BJ (cell line): ENCODE data around the gene PKP3. TPM values are rescaled to one million over a fixed set of nuclear protein-coding genes. Genes with fewer than 3 reads are reported as not detected.

ENCODE experiments used
- CTCF ChIA-PET: fragments of 350-600 bp; formaldehyde crosslinking; extraction: SDS; loops from one replicate; lab custom pipeline; 2021; ENCODE audit warnings: antibody characterized with exemption, inconsistent platforms; lab: Yijun Ruan, JAX
- POLR2A ChIA-PET: fragments of 300-600 bp; sonication (Branson Sonifier 250); formaldehyde crosslinking; extraction: SDS; loops from one replicate; lab custom pipeline; 2021; ENCODE audit warnings: antibody characterized with exemption; lab: Charles Lee
- DNase-seq: peaks from one replicate; pipeline ENCODE4 v3.0.0-alpha.2; 2011; ENCODE audit warnings: low read depth
- H3K27me3 ChIP-seq: 2 replicates; pipeline ENCODE4 v1.6.0; 2011; ENCODE audit warnings: low read length; ENCODE audit not compliant: control insufficient read depth, insufficient read depth
- H3K36me3 ChIP-seq: 2 replicates; pipeline ENCODE4 v1.5.1; 2011; ENCODE audit warnings: low read length; ENCODE audit not compliant: control insufficient read depth, insufficient read depth
- H3K4me3 ChIP-seq: 2 replicates; pipeline ENCODE4 v1.5.1; 2011; ENCODE audit warnings: low read depth, mild to moderate bottlenecking, control low read depth, low read length
- polyA plus RNA-seq: library from polyadenylated mRNA; depleted of rRNA; stranded (reverse); fragments of >200 nt; gene quantifications from 2 replicates; pipeline ENCODE4 v1.2.3, GENCODE V29; 2011
- TF ChIP-seq, protein P1 (sequence below): IDR thresholded peaks from 2 replicates; pipeline ENCODE4 v1.5.1; 2011; ENCODE audit warnings: low read depth, mild to moderate bottlenecking, control low read depth, inconsistent platforms, low read length, moderate library complexity; ENCODE audit not compliant: insufficient read depth

Gene PKP3
- polyA plus RNA-seq, 1 experiment, result 0.86 TPM

DNA sequence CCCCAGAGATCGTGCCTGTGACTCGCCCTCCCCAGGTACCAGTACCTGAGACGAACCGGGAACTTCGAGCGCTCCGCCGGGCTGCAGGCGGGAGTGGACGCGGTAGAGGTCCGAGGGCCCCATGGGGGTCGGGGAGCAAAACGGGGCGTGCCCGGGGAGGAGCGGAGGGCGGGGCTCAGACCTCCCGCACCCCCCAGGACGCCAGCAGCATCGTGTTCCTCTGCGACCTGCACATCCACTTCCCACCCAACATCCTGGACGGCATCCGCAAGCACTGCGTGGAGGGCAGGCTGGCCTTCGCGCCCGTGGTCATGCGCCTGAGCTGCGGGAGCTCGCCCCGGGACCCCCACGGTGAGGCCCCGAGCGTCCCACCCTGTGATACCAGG lies 13.9 kb upstream of the PKP3 start:
- CTCF ChIA-PET, result no interaction called here
- peaks cover 2% of the 10 kb centered on the region for H3K27me3 ChIP-seq
- DNase-seq, result no peak
- no peak overlapping the region for H3K4me3 ChIP-seq
- H3K36me3 ChIP-seq, result no peaks in the 10 kb centered on the region
- POLR2A ChIA-PET, result no interaction called here
- TF ChIP-seq, protein P1, sequence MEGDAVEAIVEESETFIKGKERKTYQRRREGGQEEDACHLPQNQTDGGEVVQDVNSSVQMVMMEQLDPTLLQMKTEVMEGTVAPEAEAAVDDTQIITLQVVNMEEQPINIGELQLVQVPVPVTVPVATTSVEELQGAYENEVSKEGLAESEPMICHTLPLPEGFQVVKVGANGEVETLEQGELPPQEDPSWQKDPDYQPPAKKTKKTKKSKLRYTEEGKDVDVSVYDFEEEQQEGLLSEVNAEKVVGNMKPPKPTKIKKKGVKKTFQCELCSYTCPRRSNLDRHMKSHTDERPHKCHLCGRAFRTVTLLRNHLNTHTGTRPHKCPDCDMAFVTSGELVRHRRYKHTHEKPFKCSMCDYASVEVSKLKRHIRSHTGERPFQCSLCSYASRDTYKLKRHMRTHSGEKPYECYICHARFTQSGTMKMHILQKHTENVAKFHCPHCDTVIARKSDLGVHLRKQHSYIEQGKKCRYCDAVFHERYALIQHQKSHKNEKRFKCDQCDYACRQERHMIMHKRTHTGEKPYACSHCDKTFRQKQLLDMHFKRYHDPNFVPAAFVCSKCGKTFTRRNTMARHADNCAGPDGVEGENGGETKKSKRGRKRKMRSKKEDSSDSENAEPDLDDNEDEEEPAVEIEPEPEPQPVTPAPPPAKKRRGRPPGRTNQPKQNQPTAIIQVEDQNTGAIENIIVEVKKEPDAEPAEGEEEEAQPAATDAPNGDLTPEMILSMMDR, result no peak

DNA sequence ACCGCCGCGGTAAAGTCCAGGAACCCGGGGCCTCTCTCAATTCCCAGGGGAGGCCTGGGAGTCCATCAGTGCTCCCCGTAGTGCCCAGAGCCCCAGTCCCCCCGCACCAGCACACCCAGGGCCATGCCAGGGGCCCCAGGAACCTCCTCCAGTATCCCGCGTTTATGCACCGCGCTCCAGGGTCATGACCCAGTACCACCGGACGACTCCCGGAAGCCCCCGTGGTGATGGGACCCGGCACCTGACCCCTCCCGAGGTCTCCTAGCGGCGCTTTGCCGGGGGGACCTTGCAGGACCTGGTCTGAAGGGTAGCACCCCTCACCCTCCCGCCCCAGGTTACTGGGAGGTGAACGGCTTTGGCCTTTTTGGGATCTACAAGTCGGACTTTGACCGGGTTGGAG lies 13.5 kb upstream of the PKP3 start:
- POLR2A ChIA-PET, result no interaction called here
- Histone ChIP-seq H3K36me3 (no peaks in the 10 kb centered on the region), H3K27me3 (peaks cover 2% of the 10 kb centered on the region), H3K4me3 (no peak overlapping the region)
- CTCF ChIA-PET, result no interaction called here
- TF ChIP-seq, protein P1, result no peak
- DNase-seq, result no peak

DNA sequence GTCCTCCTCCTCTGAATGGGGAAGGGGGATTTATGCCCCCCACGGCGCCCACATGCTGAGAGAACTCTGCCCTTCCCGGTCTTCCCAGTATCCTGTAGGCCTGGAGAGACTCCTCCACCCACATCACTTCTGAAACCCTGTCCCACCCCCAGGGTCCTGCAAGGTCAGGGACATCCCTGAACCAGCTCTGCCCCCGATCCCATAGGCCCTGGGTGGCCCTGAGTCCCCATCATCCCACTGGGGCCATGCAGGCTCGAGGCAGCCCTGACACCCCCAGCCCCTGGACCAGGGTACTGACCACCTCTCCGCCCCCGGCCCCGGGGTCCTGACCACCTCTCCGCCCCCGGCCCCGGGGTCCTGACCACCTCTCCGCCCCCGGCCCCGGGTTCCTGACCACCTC lies 13.0 kb upstream of the PKP3 start:
- ChIA-PET POLR2A (no interaction called here), CTCF (no interaction called here)
- Histone ChIP-seq H3K4me3 (no peak overlapping the region), H3K27me3 (peaks cover 2% of the 10 kb centered on the region), H3K36me3 (no peaks in the 10 kb centered on the region)
- TF ChIP-seq, protein P1, result no peak
- DNase-seq, result no peak

DNA sequence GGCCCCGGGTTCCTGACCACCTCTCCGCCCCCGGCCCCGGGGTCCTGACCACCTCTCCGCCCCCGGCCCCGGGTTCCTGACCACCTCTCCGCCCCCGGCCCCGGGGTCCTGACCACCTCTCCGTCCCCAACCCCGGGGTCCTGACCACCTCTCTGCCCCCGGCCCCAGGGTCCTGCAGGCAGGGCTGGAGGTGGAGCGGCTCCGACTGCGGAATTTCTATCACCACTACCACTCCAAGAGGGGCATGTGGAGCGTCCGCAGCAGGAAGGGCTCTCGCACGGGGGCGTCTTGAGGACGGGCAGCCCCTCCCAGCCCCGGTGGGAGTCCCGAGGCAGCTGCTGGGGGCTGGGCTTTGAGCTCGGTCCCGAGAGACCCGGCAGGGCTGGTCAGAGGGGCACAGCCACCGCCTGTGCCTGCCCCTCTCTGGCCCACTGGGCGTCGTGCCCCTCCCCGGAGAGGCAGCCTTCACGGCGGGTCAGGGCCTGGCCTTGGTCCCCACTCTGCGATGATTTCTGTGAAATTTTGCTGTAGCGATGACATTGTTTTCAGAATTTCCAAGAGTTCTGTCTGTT lies 12.4 kb upstream of the PKP3 start:
- Histone ChIP-seq H3K36me3 (no peaks in the 10 kb centered on the region), H3K4me3 (no peak overlapping the region), H3K27me3 (peaks cover 2% of the 10 kb centered on the region)
- DNase-seq, result no peak
- TF ChIP-seq, protein P1, result no peak
- ChIA-PET POLR2A (no interaction called here), CTCF (no interaction called here)

DNA sequence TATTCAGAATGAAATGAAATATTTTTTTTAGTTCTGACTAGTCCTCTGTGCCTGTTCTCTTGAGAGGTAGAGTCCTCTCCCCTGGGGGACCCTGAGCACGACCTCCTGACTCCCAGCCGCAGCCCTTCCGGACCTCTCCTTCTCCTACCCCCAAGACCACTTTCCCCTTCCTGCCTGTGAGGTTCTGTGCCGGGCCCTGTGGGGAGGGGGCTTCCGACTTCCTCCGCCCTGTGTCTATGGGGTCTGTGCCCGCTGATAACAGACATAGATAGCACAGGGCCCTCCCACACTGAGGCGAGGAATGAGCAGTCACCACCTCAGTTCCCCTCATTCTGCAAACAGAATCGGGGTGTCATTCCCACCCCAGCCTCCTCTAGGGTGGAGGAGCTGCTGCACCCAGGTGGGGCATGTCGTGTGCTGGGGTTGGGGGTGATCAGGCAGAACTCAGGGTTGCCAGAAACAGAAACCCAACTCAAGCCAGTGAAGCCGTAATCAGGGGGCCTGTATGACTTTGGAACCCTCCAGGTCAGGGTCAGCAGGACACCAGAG lies 11.9 kb upstream of the PKP3 start:
- TF ChIP-seq, protein P1, result no peak
- H3K4me3 ChIP-seq, result no peak overlapping the region
- peaks cover 2% of the 10 kb centered on the region for H3K27me3 ChIP-seq
- no peak for DNase-seq
- ChIA-PET CTCF (no interaction called here), POLR2A (no interaction called here)
- no peaks in the 10 kb centered on the region for H3K36me3 ChIP-seq
